Measurements from ENCODE around the gene ROR2. TPM values are rescaled to one million over a fixed set of nuclear protein-coding genes. Genes with fewer than 3 reads are reported as not detected.
"Not testable (repeated sequence)": the region's sequence is repeated elsewhere in the genome, so short reads cannot be mapped to it uniquely, and the experiment has no call there.

The ROR2 gene
- total and polyA plus RNA-seq, 2 experiments from 2014 or later = 7.1 to 12.9 TPM

DNA sequence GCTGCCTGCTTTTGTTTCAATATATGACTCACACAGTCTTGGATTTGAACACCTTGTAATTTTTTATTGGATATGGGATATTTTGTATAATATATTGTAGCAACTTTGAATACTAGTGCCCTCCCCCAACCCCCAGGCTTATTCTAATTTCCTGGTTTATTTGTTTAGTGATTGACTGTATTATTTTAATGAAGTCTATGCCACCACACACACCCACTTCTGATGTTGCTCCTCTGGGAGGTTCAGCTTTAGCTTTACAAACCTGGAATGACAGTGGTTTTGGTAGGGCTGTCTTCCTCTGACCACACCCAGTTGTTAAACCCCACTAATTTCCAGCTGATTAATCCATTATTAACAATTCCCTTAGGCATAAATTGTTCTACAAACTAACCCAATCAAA is 320.3 kb downstream of the ROR2 start:
- no peaks in the 10 kb centered on the region for H4K20me1 ChIP-seq (ENCODE audit: insufficient read depth)
- TF ChIP-seq EZH2phosphoT487 (IDR thresholded peaks at IDR 0.05; ENCODE audit: insufficient read depth, low read depth) (no peak), EZH2 (IDR thresholded peaks at IDR 0.05; ENCODE audit: insufficient read depth, poor library complexity, severe bottlenecking) (no peak)
- H3K36me3 ChIP-seq (ENCODE audit: low read depth) = no peaks in the 10 kb centered on the region
- peaks cover 14% of the 10 kb centered on the region; the same call in 1 of the 2 replicates for H3K27me3 ChIP-seq (replicated peaks; ENCODE audit: insufficient read depth)
- in situ Hi-C loops (cut with MboI) = no loop called here
- H3K9me3 ChIP-seq (ENCODE audit: low read depth) = no peaks in the 10 kb centered on the region
- H3K4me2 ChIP-seq (ENCODE audit: unreplicated experiment) = no peak overlapping the region
- no peak overlapping the region for H3K27ac ChIP-seq
- no peaks in the 10 kb centered on the region for H3K79me2 ChIP-seq (ENCODE audit: insufficient read depth)
- H2AFZ ChIP-seq = no peak overlapping the region
- H3K9me2 ChIP-seq (ENCODE audit: insufficient read depth) = no peaks in the 10 kb centered on the region
- H3K4me3 ChIP-seq = no peak overlapping the region
- no peak for DNase-seq
- no peaks in the 10 kb centered on the region for H3F3A ChIP-seq (ENCODE audit: insufficient read depth)
- H3K4me1 ChIP-seq (ENCODE audit: insufficient read depth) = no peaks in the 10 kb centered on the region
- H3K9ac ChIP-seq = no peak overlapping the region

DNA sequence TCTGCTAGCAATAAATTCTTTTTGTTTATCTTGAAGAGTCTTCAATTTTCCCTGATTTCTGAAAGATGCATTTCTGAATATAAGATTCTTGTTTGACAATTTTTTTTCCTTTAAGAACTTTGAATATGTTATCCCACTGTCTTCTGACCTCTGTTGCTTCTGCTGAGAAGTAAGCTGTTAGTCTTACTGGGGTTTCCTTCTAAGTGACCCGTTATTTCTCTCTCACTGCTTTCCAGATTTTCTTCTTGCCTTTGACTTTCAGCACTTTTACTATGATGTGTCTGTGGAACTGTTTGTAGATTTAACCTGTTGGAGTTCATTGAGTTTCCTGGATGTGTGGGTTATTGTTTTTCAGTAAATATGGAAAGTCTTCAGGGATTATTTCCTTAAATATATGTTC is 321.1 kb downstream of the ROR2 start:
- Histone ChIP-seq H3K9me3 (ENCODE audit: low read depth) (no peaks in the 10 kb centered on the region), H3K4me2 (ENCODE audit: unreplicated experiment) (no peak overlapping the region), H3F3A (ENCODE audit: insufficient read depth) (no peaks in the 10 kb centered on the region), H2AFZ (no peak overlapping the region), H3K27ac (no peak overlapping the region), H3K4me3 (no peak overlapping the region), H4K20me1 (ENCODE audit: insufficient read depth) (no peaks in the 10 kb centered on the region), H3K9me2 (ENCODE audit: insufficient read depth) (no peaks in the 10 kb centered on the region), H3K79me2 (ENCODE audit: insufficient read depth) (no peaks in the 10 kb centered on the region), H3K9ac (no peak overlapping the region), H3K27me3 (replicated peaks; ENCODE audit: insufficient read depth) (peaks cover 8% of the 10 kb centered on the region; the same call in 1 of the 2 replicates), H3K36me3 (ENCODE audit: low read depth) (no peaks in the 10 kb centered on the region), H3K4me1 (ENCODE audit: insufficient read depth) (no peaks in the 10 kb centered on the region)
- DNase-seq = no peak
- TF ChIP-seq EZH2 (IDR thresholded peaks at IDR 0.05; ENCODE audit: insufficient read depth, poor library complexity, severe bottlenecking) = no peak
- TF ChIP-seq EZH2phosphoT487 (IDR thresholded peaks at IDR 0.05; ENCODE audit: insufficient read depth, low read depth) = no peak
- WGBS, 2 experiments (ENCODE audit: low coverage in 1 of 2, low lambda C conversion rate in 2 of 2, missing lambda C conversion rate in 2 of 2) = 55 to 80% methylated on average over 1 of the region's 1 CpG
- in situ Hi-C loops (cut with MboI) = no loop called here

DNA sequence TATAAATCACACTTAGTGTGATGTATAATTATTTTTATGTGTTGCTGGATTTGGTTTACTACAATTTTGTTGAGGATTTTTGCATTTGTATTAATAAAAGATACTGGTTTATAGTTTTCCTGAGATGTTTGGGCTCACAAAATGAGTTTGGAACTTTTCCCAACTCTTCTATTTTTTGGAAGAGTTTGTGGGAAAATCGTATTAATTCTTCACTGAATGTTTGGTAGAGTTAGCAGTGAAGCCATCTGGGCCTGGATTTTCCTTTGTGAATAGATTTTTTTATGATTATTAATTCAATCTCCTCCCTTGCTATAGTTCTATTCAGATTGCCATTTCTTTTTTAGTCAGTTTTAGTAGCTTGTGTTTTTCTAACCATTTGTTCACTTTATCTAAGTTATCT is 324.7 kb downstream of the ROR2 start:
- Histone ChIP-seq H3K9me2 (ENCODE audit: insufficient read depth) (no peaks in the 10 kb centered on the region), H3K4me1 (ENCODE audit: insufficient read depth) (no peaks in the 10 kb centered on the region), H3K4me2 (ENCODE audit: unreplicated experiment) (no peak overlapping the region), H3K79me2 (ENCODE audit: insufficient read depth) (no peaks in the 10 kb centered on the region), H3F3A (ENCODE audit: insufficient read depth) (no peaks in the 10 kb centered on the region), H3K4me3 (no peak overlapping the region), H3K9me3 (ENCODE audit: low read depth) (no peaks in the 10 kb centered on the region), H4K20me1 (ENCODE audit: insufficient read depth) (no peaks in the 10 kb centered on the region), H2AFZ (no peak overlapping the region), H3K27ac (no peak overlapping the region), H3K9ac (no peak overlapping the region), H3K27me3 (replicated peaks; ENCODE audit: insufficient read depth) (peaks cover 14% of the 10 kb centered on the region; the same call in 1 of the 2 replicates), H3K36me3 (ENCODE audit: low read depth) (no peaks in the 10 kb centered on the region)
- TF ChIP-seq EZH2phosphoT487 (IDR thresholded peaks at IDR 0.05; ENCODE audit: insufficient read depth, low read depth) (no peak), EZH2 (IDR thresholded peaks at IDR 0.05; ENCODE audit: insufficient read depth, poor library complexity, severe bottlenecking) (no peak)
- no peak for DNase-seq
- in situ Hi-C loops (cut with MboI) = no loop called here
- WGBS, 2 experiments (ENCODE audit: low coverage in 1 of 2, low lambda C conversion rate in 2 of 2, missing lambda C conversion rate in 2 of 2) = 5 to 6% methylated on average over 1 of the region's 1 CpG

DNA sequence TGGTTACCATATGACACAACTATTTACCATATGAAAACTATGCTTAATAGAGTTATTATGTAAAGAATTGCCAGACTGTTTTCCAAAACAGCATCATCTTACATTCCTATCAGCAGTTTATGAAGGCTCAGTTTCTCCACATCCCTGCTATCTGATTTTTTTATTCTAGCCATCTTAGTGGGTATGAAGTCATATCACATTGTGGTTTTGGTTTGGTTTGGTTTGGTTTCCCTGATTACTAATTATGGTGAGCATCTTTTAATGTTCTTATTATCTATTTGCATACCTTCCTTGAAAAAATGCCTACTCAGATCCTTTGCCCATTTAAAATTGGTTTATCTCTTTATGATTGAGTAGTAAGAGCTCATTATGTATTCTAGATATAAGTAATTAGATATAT is 327.0 kb downstream of the ROR2 start:
- DNase-seq = no peak
- no peak for TF ChIP-seq EZH2phosphoT487 (IDR thresholded peaks at IDR 0.05; ENCODE audit: insufficient read depth, low read depth)
- no peak for TF ChIP-seq EZH2 (IDR thresholded peaks at IDR 0.05; ENCODE audit: insufficient read depth, poor library complexity, severe bottlenecking)
- Histone ChIP-seq H4K20me1 (ENCODE audit: insufficient read depth) (no peaks in the 10 kb centered on the region), H3K79me2 (ENCODE audit: insufficient read depth) (no peaks in the 10 kb centered on the region), H3K9ac (no peak overlapping the region), H3K36me3 (ENCODE audit: low read depth) (no peaks in the 10 kb centered on the region), H3K9me3 (ENCODE audit: low read depth) (no peaks in the 10 kb centered on the region), H3K9me2 (ENCODE audit: insufficient read depth) (no peaks in the 10 kb centered on the region), H3F3A (ENCODE audit: insufficient read depth) (no peaks in the 10 kb centered on the region), H2AFZ (no peak overlapping the region), H3K27me3 (replicated peaks; ENCODE audit: insufficient read depth) (peaks cover 18% of the 10 kb centered on the region; the same call in 1 of the 2 replicates), H3K4me3 (no peak overlapping the region), H3K4me2 (ENCODE audit: unreplicated experiment) (no peak overlapping the region), H3K4me1 (ENCODE audit: insufficient read depth) (no peaks in the 10 kb centered on the region), H3K27ac (no peak overlapping the region)
- in situ Hi-C loops (cut with MboI) = no loop called here

DNA sequence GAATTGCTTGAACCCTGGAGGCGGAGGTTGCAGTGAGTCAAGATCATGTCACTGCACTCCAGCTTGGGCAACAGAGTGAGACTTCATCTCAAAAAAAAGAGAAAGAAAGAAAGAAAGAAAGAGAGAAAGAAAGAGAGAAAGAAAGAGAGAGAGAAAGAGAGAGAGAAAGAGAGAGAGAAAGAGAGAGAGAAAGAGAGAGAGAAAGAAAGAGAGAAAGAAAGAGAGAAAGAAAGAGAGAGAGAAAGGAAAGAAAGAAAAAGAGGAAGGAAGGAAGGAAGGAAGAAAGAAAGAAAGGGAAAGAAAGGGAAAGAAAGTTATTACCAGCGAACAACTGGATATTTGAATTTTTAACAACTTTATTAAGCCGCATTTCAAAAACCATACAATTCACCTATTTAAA is 327.9 kb downstream of the ROR2 start:
- H3K4me3 ChIP-seq; H3K9me3 ChIP-seq (ENCODE audit: low read depth); in situ Hi-C loops (cut with MboI); H3K36me3 ChIP-seq (ENCODE audit: low read depth); H3K9me2 ChIP-seq (ENCODE audit: insufficient read depth); H3K4me2 ChIP-seq (ENCODE audit: unreplicated experiment); H3F3A ChIP-seq (ENCODE audit: insufficient read depth); H4K20me1 ChIP-seq (ENCODE audit: insufficient read depth); H2AFZ ChIP-seq; DNase-seq; H3K4me1 ChIP-seq (ENCODE audit: insufficient read depth); H3K79me2 ChIP-seq (ENCODE audit: insufficient read depth); H3K27ac ChIP-seq; H3K9ac ChIP-seq: not testable (repeated sequence)
- 82 to 93% methylated on average over 3 of the region's 3 CpGs for WGBS, 2 experiments (ENCODE audit: low coverage in 1 of 2, low lambda C conversion rate in 2 of 2, missing lambda C conversion rate in 2 of 2)
- peaks cover 20% of the 10 kb centered on the region; the same call in 1 of the 2 replicates for H3K27me3 ChIP-seq (replicated peaks; ENCODE audit: insufficient read depth)

DNA sequence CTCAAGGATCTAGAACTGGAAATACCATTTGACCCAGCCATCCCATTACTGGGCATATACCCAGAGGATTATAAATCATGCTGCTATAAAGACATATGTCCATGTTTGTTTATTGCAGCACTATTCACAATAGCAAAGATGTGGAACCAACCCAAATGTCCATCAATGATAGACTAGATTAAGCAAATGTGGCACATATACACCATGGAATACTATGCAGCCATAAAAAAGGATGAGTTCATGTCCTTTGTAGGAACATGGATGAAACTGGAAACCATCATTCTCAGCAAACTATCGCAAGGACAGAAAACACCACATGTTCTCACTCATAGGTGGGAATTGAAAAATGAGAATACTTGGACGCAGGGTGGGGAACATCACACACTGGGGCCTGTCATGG is 336.0 kb downstream of the ROR2 start:
- in situ Hi-C loops (cut with MboI); H3K9me2 ChIP-seq (ENCODE audit: insufficient read depth); H3F3A ChIP-seq (ENCODE audit: insufficient read depth); H3K36me3 ChIP-seq (ENCODE audit: low read depth); H3K27me3 ChIP-seq (replicated peaks; ENCODE audit: insufficient read depth); H3K4me3 ChIP-seq; H3K79me2 ChIP-seq (ENCODE audit: insufficient read depth); H3K4me1 ChIP-seq (ENCODE audit: insufficient read depth); H2AFZ ChIP-seq; H3K9ac ChIP-seq; H3K4me2 ChIP-seq (ENCODE audit: unreplicated experiment); DNase-seq; H4K20me1 ChIP-seq (ENCODE audit: insufficient read depth); H3K9me3 ChIP-seq (ENCODE audit: low read depth); H3K27ac ChIP-seq: not testable (repeated sequence)
- WGBS, 2 experiments (ENCODE audit: low coverage in 1 of 2, low lambda C conversion rate in 2 of 2, missing lambda C conversion rate in 2 of 2) = 50 to 52% methylated on average over 2 of the region's 2 CpGs

All from GM23248 (cell line).